ENCODE data around the gene CYP2A7. TPM values are rescaled to one million over a fixed set of nuclear protein-coding genes. Genes with fewer than 3 reads are reported as not detected.
"Not testable (repeated sequence)": the region's sequence is repeated elsewhere in the genome, so short reads cannot be mapped to it uniquely, and the experiment has no call there.

CYP2A7 gene
- total RNA-seq, 1 donor from 2014 or later, result not detected

DNA sequence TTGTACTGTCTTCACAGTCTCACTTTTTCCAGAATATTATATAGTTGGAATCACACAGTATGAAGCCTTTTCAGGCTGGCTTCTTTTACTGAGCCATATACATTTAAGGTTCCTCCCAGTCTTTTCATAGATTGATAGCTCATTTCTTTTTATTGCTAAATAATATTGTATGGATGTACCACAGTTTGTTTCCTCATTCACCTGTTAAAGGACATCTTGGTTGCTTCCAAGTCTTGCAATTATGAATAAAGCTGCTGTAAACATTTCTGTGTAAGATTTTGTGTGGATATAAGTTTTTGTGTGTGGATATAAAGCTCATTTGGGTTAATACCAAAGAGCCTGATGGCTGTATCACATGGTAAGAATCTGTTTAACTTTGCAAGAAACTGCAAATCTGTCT is 24.5 kb upstream of the CYP2A7 start:
- H3K27ac Mint-ChIP-seq, result no peak overlapping the region
- H3K36me3 Mint-ChIP-seq, result no peaks in the 10 kb centered on the region
- DNase-seq (ENCODE audit: extremely low spot score, unreplicated experiment), result no peak
- TF ChIP-seq, protein P1, sequence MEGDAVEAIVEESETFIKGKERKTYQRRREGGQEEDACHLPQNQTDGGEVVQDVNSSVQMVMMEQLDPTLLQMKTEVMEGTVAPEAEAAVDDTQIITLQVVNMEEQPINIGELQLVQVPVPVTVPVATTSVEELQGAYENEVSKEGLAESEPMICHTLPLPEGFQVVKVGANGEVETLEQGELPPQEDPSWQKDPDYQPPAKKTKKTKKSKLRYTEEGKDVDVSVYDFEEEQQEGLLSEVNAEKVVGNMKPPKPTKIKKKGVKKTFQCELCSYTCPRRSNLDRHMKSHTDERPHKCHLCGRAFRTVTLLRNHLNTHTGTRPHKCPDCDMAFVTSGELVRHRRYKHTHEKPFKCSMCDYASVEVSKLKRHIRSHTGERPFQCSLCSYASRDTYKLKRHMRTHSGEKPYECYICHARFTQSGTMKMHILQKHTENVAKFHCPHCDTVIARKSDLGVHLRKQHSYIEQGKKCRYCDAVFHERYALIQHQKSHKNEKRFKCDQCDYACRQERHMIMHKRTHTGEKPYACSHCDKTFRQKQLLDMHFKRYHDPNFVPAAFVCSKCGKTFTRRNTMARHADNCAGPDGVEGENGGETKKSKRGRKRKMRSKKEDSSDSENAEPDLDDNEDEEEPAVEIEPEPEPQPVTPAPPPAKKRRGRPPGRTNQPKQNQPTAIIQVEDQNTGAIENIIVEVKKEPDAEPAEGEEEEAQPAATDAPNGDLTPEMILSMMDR (conservative IDR thresholded peaks at IDR 0.05), result no peak
- H3K9me3 Mint-ChIP-seq, result no peaks in the 10 kb centered on the region
- no peak overlapping the region for H3K4me3 Mint-ChIP-seq
- no peaks in the 10 kb centered on the region for H3K4me1 Mint-ChIP-seq (ENCODE audit: unreplicated experiment)
- H3K27me3 Mint-ChIP-seq, result peaks cover 39% of the 10 kb centered on the region

DNA sequence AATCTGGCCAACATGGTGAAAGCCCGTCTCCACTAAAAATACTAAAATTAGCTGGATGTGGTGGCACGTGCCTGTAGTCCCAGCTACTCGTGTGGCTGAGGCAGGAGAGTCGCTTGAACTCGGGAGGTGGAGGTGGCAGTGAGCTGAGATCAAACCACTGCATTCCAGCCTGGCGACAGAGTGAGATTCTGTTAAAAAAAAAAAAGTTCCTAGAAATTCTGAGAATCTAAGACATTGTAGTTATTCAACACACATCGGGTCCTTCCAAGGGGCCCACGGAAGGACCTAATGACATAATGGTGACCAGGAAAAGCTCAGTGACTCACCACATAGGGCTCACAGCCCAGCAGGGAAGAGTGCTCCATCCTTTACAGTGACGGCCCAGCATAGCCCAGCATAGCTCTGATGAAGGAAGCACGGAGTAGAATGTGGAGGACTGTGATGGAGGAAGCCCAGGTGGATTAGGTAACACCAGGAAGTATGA is 22.7 kb upstream of the CYP2A7 start:
- H3K27me3 Mint-ChIP-seq, result peaks cover 36% of the 10 kb centered on the region
- not testable (repeated sequence) for H3K4me3 Mint-ChIP-seq; H3K9me3 Mint-ChIP-seq; H3K27ac Mint-ChIP-seq; H3K36me3 Mint-ChIP-seq; DNase-seq (ENCODE audit: extremely low spot score, unreplicated experiment); H3K4me1 Mint-ChIP-seq (ENCODE audit: unreplicated experiment)

DNA sequence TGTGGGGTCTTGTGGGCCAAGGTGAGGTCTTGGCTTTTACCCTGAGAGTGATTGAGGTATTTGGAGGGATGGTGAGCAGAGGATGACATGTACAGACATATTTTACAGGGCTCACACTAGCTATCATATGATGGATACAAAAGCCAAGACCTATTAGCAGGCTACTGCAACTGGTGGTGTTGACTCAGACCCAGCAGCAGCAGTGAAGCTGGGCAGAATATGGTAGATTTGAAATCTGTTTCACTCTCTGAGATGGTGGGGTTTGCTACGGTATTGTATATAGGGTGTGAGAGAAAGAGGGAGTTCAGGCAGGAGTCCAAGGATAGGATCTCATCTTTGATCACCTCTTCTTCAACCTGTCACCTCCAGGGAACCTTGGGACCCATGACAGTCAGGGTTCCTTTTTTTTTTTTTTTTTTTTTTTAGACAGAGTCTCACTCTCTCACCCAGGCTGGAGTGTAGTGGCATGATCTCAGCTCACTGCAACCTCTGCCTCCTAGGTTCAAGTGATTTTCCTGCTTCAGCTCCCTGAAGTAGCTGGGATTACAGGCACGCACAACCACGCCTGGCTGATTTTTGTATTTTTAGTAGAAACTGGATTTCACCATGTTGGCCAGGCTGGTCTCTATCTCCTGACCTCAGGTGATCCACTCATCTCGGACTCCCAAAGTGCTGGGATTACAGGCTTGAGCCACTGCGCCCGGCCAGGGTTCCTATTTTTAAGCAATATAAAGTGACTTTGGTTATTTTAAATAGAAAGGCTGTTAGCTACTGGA is 20.1 kb upstream of the CYP2A7 start:
- not testable (repeated sequence) for H3K9me3 Mint-ChIP-seq; H3K36me3 Mint-ChIP-seq; H3K4me1 Mint-ChIP-seq (ENCODE audit: unreplicated experiment); H3K4me3 Mint-ChIP-seq; H3K27ac Mint-ChIP-seq; DNase-seq (ENCODE audit: extremely low spot score, unreplicated experiment)
- peaks cover 14% of the 10 kb centered on the region for H3K27me3 Mint-ChIP-seq

DNA sequence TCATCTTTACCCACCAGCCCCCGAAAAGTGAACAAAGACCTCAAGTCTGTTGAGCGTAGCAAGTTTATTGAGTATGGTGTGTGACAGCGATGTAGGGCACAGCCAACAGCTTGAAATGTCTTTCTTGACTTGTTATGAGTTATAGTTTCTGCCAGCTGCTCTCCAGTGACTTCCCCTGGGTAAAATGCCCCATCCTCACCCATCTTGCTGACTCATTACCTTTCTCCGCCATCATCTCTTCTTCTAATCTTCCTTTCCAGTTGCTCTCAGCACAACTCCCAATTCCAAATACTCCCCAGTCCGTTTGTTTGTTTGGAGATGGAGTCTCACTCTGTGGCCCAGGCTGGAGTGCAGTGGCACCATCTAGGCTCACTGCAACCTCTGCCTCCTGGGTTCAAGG is 18.5 kb upstream of the CYP2A7 start:
- not testable (repeated sequence) for H3K4me3 Mint-ChIP-seq; H3K27me3 Mint-ChIP-seq; H3K27ac Mint-ChIP-seq; DNase-seq (ENCODE audit: extremely low spot score, unreplicated experiment); H3K36me3 Mint-ChIP-seq; H3K9me3 Mint-ChIP-seq; H3K4me1 Mint-ChIP-seq (ENCODE audit: unreplicated experiment)

DNA sequence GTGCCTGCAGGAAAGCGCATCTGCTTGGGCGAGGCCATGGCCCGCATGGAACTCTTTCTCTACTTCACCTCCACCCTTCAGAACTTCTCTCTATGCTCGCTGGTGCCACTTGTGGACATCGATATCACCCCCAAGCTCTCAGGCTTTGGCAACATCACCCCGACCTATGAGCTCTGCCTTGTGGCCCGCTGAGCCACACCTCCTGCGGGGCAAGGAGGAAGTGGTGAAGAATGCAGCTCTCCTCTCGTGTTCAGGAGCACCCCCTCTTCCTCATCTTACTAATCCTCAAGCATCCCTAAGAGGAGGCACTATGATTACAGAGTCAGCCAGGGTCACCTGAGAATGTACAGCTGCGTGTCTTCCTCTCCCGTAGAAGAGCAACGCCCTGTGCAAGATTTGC is 17.9 kb upstream of the CYP2A7 start:
- not testable (repeated sequence) for H3K4me3 Mint-ChIP-seq; DNase-seq (ENCODE audit: extremely low spot score, unreplicated experiment); H3K9me3 Mint-ChIP-seq; H3K4me1 Mint-ChIP-seq (ENCODE audit: unreplicated experiment); H3K27me3 Mint-ChIP-seq; H3K36me3 Mint-ChIP-seq; H3K27ac Mint-ChIP-seq

DNA sequence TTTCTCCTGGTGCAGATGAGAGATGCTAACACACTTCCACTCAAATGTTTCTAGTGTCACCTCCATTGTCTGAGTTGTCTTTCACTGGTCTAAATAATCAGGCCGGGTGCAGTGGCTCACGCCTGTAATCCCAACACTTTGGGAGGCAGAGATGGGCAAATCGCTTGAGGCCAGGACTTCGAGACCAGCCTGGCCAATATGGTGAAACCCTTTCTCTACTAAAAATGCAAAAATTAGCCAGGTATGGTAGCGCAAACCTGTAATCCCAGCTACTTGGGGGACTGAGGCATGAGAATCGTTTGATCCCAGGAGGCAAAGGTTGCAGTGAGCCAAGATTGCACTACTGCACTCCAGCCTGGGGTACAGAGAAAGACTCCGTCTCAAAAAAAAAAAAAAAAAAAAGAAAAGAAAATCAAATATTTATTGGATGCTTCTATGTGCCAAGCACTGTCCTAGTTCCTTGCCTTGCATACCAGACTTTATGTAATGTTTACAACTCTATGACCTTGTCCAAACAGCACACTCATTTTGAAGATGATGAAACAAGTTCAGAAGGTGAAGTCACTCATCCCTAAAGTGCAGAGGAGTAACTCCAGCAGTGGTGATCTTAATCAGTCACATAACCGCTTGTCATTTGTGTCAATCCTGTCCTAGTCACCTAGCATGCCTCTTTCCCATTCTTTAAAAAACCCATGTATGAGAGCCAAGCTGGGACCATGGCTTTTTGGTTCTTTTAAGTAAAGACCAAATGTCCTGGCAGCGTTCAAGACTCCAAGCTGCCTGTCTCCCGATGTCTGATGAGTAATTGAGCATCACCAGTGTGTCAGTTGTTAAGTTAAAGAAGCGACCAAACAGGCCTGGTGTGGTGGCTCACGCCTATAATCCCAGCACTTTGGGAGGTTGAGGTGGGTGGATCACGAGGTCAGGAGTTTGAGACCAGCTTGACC is 15.1 kb upstream of the CYP2A7 start:
- not testable (repeated sequence) for DNase-seq (ENCODE audit: extremely low spot score, unreplicated experiment)

DNA sequence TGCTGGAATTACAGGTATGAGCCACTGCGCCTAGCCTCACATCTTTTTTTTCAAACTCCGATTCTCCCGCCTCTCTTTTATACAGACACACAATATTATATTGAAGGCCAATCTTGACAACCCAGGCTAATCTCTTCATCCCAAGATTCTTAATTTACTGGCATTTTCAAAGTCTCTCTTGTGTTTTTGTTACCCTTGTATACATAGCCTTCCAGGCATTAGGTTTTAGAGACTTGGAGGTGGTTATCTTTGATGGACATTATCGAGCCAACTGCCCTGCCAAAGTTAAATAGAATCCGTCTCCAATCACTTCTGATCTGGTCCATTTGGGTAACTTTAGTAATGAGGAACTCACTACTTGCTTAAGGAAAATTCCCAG is 14.4 kb upstream of the CYP2A7 start:
- TF ChIP-seq, protein P1 (conservative IDR thresholded peaks at IDR 0.05), result no peak
- Mint-ChIP-seq H3K36me3 (no peaks in the 10 kb centered on the region), H3K4me3 (no peak overlapping the region), H3K27me3 (peaks cover 17% of the 10 kb centered on the region), H3K4me1 (ENCODE audit: unreplicated experiment) (no peaks in the 10 kb centered on the region), H3K27ac (no peak overlapping the region), H3K9me3 (no peaks in the 10 kb centered on the region)
- DNase-seq (ENCODE audit: extremely low spot score, unreplicated experiment), result no peak

More for the DNA sequence above, 15.1 kb upstream of the CYP2A7 start:
- H3K9me3 Mint-ChIP-seq; H3K4me1 Mint-ChIP-seq (ENCODE audit: unreplicated experiment); H3K4me3 Mint-ChIP-seq; H3K27ac Mint-ChIP-seq; H3K36me3 Mint-ChIP-seq: not testable (repeated sequence)
- peaks cover 10% of the 10 kb centered on the region for H3K27me3 Mint-ChIP-seq

DNA sequence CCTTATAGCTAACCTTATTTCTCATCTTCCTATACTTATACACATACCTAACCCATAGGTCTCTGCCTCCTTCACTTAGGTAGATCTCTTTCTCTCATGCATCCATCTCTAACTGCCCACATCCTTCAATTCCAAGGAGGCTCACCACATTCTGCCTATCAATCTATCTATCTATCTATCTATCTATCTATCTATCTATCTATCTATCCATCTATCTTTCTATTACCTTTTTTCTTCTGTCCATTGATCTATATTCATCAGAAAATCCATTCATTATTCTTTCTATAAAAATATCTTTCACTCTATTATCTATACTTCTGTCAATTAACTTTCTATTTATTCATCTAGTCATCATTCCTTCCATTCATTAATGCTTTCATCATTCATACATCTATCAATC is 11.1 kb upstream of the CYP2A7 start:
- no peak for DNase-seq (ENCODE audit: extremely low spot score, unreplicated experiment)
- TF ChIP-seq, protein P1 (conservative IDR thresholded peaks at IDR 0.05), result no peak
- Mint-ChIP-seq H3K4me3 (no peak overlapping the region), H3K27ac (no peak overlapping the region), H3K36me3 (no peaks in the 10 kb centered on the region), H3K4me1 (ENCODE audit: unreplicated experiment) (no peaks in the 10 kb centered on the region), H3K9me3 (no peaks in the 10 kb centered on the region), H3K27me3 (peaks cover 38% of the 10 kb centered on the region)
